HepG2 (cell line): ENCODE results near the gene TRMU. TPM values are rescaled to one million over a fixed set of nuclear protein-coding genes. Genes with fewer than 3 reads are reported as not detected.
A peak's percentile ranks its signal among the peaks of the same experiment; 100 is the strongest.

ENCODE experiments used
- AGO2 ChIP-seq: fragments of 200-400 bp; formaldehyde crosslinking; optimal IDR thresholded peaks from 2 replicates; pipeline ENCODE3; 2017; ENCODE audit warnings: mild to moderate bottlenecking, low read depth, low read length, moderate library complexity
- AKAP8 ChIP-seq: sonication (generic); formaldehyde crosslinking; IDR thresholded peaks from 2 replicates; pipeline ENCODE4 v1.5.1; 2020; ENCODE audit warnings: mild to moderate bottlenecking, missing genetic modification reagents
- ARID2 ChIP-seq: sonication (generic); formaldehyde crosslinking; IDR thresholded peaks from 2 replicates; pipeline ENCODE4 v1.8.1; 2022; ENCODE audit warnings: mild to moderate bottlenecking, missing genetic modification reagents, borderline replicate concordance
- BORCS8-MEF2B ChIP-seq: sonication (generic); formaldehyde crosslinking; IDR thresholded peaks from 2 replicates; pipeline ENCODE4 v1.8.0; 2022; ENCODE audit warnings: mild to moderate bottlenecking, missing genetic modification reagents
- CREM ChIP-seq, 2 experiments: sonication (generic) in 1 of 2; formaldehyde crosslinking in 1 of 2; IDR thresholded peaks; 2 replicates each; pipeline versions ENCODE4 v1.4.0 to v1.6.1; 2016 to 2020; ENCODE audit warnings: antibody characterized with exemption in 1 of 2, mild to moderate bottlenecking in 1 of 2, missing genetic modification reagents in 1 of 2
- E2F1 ChIP-seq: sonication (generic); formaldehyde crosslinking; IDR thresholded peaks from 2 replicates; pipeline ENCODE4 v1.5.0; 2020; ENCODE audit warnings: missing genetic modification reagents
- GATAD1 ChIP-seq: IDR thresholded peaks from 2 replicates; pipeline ENCODE4 v1.6.1; 2016; ENCODE audit warnings: missing genetic modification reagents, missing compliant biosample characterization
- HNRNPLL ChIP-seq: fragments of 200-400 bp; formaldehyde crosslinking; IDR thresholded peaks from 2 replicates; pipeline ENCODE4 v1.6.1; 2017; ENCODE audit warnings: mild to moderate bottlenecking, low read depth, low read length; ENCODE audit not compliant: poor library complexity, severe bottlenecking
- JARID2 ChIP-seq: sonication (generic); formaldehyde crosslinking; IDR thresholded peaks from 2 replicates; pipeline ENCODE4 v1.8.1; 2023; ENCODE audit warnings: missing genetic modification reagents, inconsistent platforms; ENCODE audit not compliant: insufficient replicate concordance
- MAX ChIP-seq: IDR thresholded peaks from 2 replicates; pipeline ENCODE4 v1.6.1; 2012; ENCODE audit warnings: inconsistent platforms
- MXI1 ChIP-seq: IDR thresholded peaks from 3 replicates; pipeline ENCODE4 v1.6.1; 2012; ENCODE audit warnings: low read depth, low read length, inconsistent platforms, borderline replicate concordance
- MYPOP ChIP-seq: sonication (generic); formaldehyde crosslinking; IDR thresholded peaks from 2 replicates; pipeline ENCODE4 v1.8.1; 2023; ENCODE audit warnings: mild to moderate bottlenecking, moderate library complexity, missing genetic modification reagents
- POLR2A ChIP-seq, 2 experiments: IDR thresholded peaks; 2 replicates each; pipeline ENCODE4 v1.6.1; 2011; ENCODE audit warnings: low read depth in 2 of 2, low read length in 2 of 2, mild to moderate bottlenecking in 1 of 2, moderate library complexity in 1 of 2; ENCODE audit not compliant: insufficient read depth in 1 of 2
- PRMT3 ChIP-seq: sonication (generic); formaldehyde crosslinking; IDR thresholded peaks from 2 replicates; pipeline ENCODE4 v1.8.1; 2022; ENCODE audit warnings: low read depth, mild to moderate bottlenecking, moderate library complexity, missing genetic modification reagents, borderline replicate concordance
- SP2 ChIP-seq: sonication (generic); formaldehyde crosslinking; IDR thresholded peaks from 2 replicates; pipeline ENCODE4 v1.5.1; 2020; ENCODE audit warnings: mild to moderate bottlenecking, missing genetic modification reagents
- TCF12 ChIP-seq, 2 experiments: fragments of 450-650 bp in 1 of 2; sonication (generic) in 1 of 2; formaldehyde crosslinking in 1 of 2; IDR thresholded peaks; 2 replicates each; pipeline versions ENCODE4 v1.6.1 to v1.8.0; 2017 to 2022; ENCODE audit warnings: antibody characterized with exemption in 1 of 2, mild to moderate bottlenecking in 1 of 2, missing genetic modification reagents in 1 of 2, moderate library complexity in 1 of 2
- TFAP4 ChIP-seq: sonication (generic); IDR thresholded peaks from 2 replicates; pipeline ENCODE4 v1.6.1; 2016; ENCODE audit warnings: low read depth, borderline replicate concordance
- ZBTB38 ChIP-seq: sonication (generic); formaldehyde crosslinking; IDR thresholded peaks from 2 replicates; pipeline ENCODE4 v1.5.1; 2020; ENCODE audit warnings: mild to moderate bottlenecking, missing genetic modification reagents
- ZIK1 ChIP-seq: sonication (generic); formaldehyde crosslinking; IDR thresholded peaks from 2 replicates; pipeline ENCODE4 v1.5.0; 2020; ENCODE audit warnings: mild to moderate bottlenecking, low read depth, missing genetic modification reagents, borderline replicate concordance
- ZNF709 ChIP-seq: sonication (generic); formaldehyde crosslinking; IDR thresholded peaks from 2 replicates; pipeline ENCODE4 v1.5.0; 2020; ENCODE audit warnings: mild to moderate bottlenecking, missing genetic modification reagents
- ZNF713 ChIP-seq: sonication (generic); formaldehyde crosslinking; IDR thresholded peaks from 2 replicates; pipeline ENCODE4 v1.4.0; 2020; ENCODE audit warnings: mild to moderate bottlenecking, missing genetic modification reagents
- ZNF724P ChIP-seq: sonication (generic); formaldehyde crosslinking; IDR thresholded peaks from 2 replicates; pipeline ENCODE4 v1.8.0; 2022; ENCODE audit warnings: missing genetic modification reagents, borderline replicate concordance
- ZNF749 ChIP-seq: sonication (generic); formaldehyde crosslinking; IDR thresholded peaks from 2 replicates; pipeline ENCODE4 v1.8.0; 2022; ENCODE audit warnings: mild to moderate bottlenecking, missing genetic modification reagents, moderate library complexity, borderline replicate concordance
- ZNF841 ChIP-seq: sonication (generic); formaldehyde crosslinking; IDR thresholded peaks from 2 replicates; pipeline ENCODE4 v1.8.1; 2023; ENCODE audit warnings: missing genetic modification reagents, borderline replicate concordance
- polyA plus RNA-seq, 8 experiments: library from polyadenylated mRNA; depleted of rRNA in 3 of 8; stranded (reverse) in 7 of 8; unstranded in 1 of 8; fragments of >200 nt; fragmentation: Illumina TruSeq in 4 of 8; extraction: Trizol in 4 of 8; gene quantifications; 2 replicates each; pipeline versions ENCODE4 v1.2.1 to v1.2.3, GENCODE V29; 2011 to 2016; ENCODE audit warnings: low read depth in 4 of 8, missing spikeins in 1 of 8, mixed read lengths in 1 of 8; ENCODE audit not compliant: insufficient read depth in 1 of 8
- total RNA-seq, 5 experiments: library from RNA; depleted of rRNA; stranded (reverse); fragments of >200 nt; fragmentation: Illumina TruSeq; extraction: Trizol; gene quantifications; 2 replicates each; pipeline ENCODE4 v1.2.3, GENCODE V29; 2016; ENCODE audit warnings: low read depth in 1 of 5

The TRMU gene
- total and polyA plus RNA-seq, 2 of the 13 experiments (the other 11 are each of a cell fraction or from before 2014, with no cell fraction given), result 31.0 to 50.2 TPM

- TF ChIP-seq ZNF713 (CRISPR knock-in tag), result no peak
- 0 out of 2 replicates have a peak, but pooled peaks have one; percentile 31 for TF ChIP-seq ZBTB38
- peak; percentile 99 for TF ChIP-seq E2F1
- TF ChIP-seq MAX, result peak; percentile 77
- TF ChIP-seq ZNF724P (CRISPR knock-in tag), result peak; percentile 99; the same call in 1 of the 2 replicates
- peak; percentile 84 for TF ChIP-seq ARID2 (CRISPR knock-in tag)
- TF ChIP-seq SP2 (CRISPR knock-in tag), result peak; percentile 29; the same call in 1 of the 2 replicates
- TF ChIP-seq BORCS8-MEF2B (CRISPR knock-in tag), result peak; percentile 100
- TF ChIP-seq TCF12 (IDR thresholded peaks at IDR 0.05), result no peak
- peak; percentile 40; the same call in 1 of the 2 replicates for TF ChIP-seq TCF12 (CRISPR knock-in tag; IDR thresholded peaks at IDR 0.05)
- TF ChIP-seq JARID2, result no peak
- peak; percentile 76 for TF ChIP-seq AGO2
- peak; percentile 96 for TF ChIP-seq MYPOP (CRISPR knock-in tag)
- TF ChIP-seq PRMT3 (CRISPR knock-in tag), result peak; percentile 95
- peak; percentile 95 for TF ChIP-seq MXI1
- TF ChIP-seq TFAP4, result peak; percentile 22; the same call in 1 of the 2 replicates
- peak; percentile 90 for TF ChIP-seq GATAD1 (CRISPR knock-in tag)
- peak; percentile 99 for TF ChIP-seq ZNF749 (CRISPR knock-in tag)
- TF ChIP-seq POLR2A (IDR thresholded peaks at IDR 0.05; ENCODE audit: insufficient read depth in 1 of 2, low read depth in 2 of 2, low read length in 2 of 2), result peak; percentile 43 to 49; a peak in 3 of 4 replicates
- TF ChIP-seq CREM (IDR thresholded peaks at IDR 0.05), result peak; percentile 74
- no peak for TF ChIP-seq CREM (CRISPR knock-in tag; IDR thresholded peaks at IDR 0.05)
- peak; percentile 90; the same call in 1 of the 2 replicates for TF ChIP-seq ZNF841
- peak; percentile 76; the same call in 1 of the 2 replicates for TF ChIP-seq ZNF709 (CRISPR knock-in tag)
- TF ChIP-seq ZIK1 (CRISPR knock-in tag), result no peak; the same call in 1 of the 2 replicates
- peak; percentile 84 for TF ChIP-seq HNRNPLL
- 0 out of 2 replicates have a peak, but pooled peaks have one; percentile 21 for TF ChIP-seq AKAP8 (CRISPR knock-in tag)
Measured at GRCh38 chr22:46296257-46297150, 39.0 kb upstream of the TRMU start, which contains the start of gene GTSE1 (continued).
